Astrocyte of the cerebellum (primary cell): ENCODE measurements around the gene IL1B.

Source experiments
- DNase-seq: peaks from one replicate; pipeline ENCODE4 v3.0.0-alpha.2; 2011; ENCODE audit warnings: low read depth
- H3K4me3 ChIP-seq: 2 replicates; pipeline ENCODE4 v1.5.1; 2011; ENCODE audit warnings: mild to moderate bottlenecking, low read depth, low read length, moderate library complexity
- CTCF ChIP-seq: IDR thresholded peaks from 2 replicates; pipeline ENCODE4 v1.5.1; 2012; ENCODE audit warnings: low read length, low read depth, moderate library complexity, mild to moderate bottlenecking; ENCODE audit errors: missing control alignments
- in situ Hi-C: cut with HindIII; loops from 2 replicates; pipeline ENCODE4 v1.10.0; 2017; ENCODE audit warnings: low sequenced_read_pairs

Gene IL1B

GRCh38 chr2:112850588-112850987 lies 14.0 kb upstream of the IL1B start:
- H3K4me3 ChIP-seq = no peak overlapping the region
- in situ Hi-C loops = no loop called here
- no peak for TF ChIP-seq CTCF
- DNase-seq = no peak

GRCh38 chr2:112849956-112850355 lies 13.4 kb upstream of the IL1B start:
- in situ Hi-C loops = no loop called here
- TF ChIP-seq CTCF = no peak
- H3K4me3 ChIP-seq = no peak overlapping the region
- no peak for DNase-seq

- TF ChIP-seq CTCF = no peak
- DNase-seq = no peak
- in situ Hi-C loops = no loop called here
- H3K4me3 ChIP-seq = no peak overlapping the region
Measured at GRCh38 chr2:112848833-112849232, 12.3 kb upstream of the IL1B start.

GRCh38 chr2:112846031-112846430 lies 9.5 kb upstream of the IL1B start:
- in situ Hi-C loops = no loop called here
- no peak for TF ChIP-seq CTCF
- no peak overlapping the region for H3K4me3 ChIP-seq
- no peak for DNase-seq

GRCh38 chr2:112843836-112844235 lies 7.3 kb upstream of the IL1B start:
- DNase-seq = no peak
- no peak for TF ChIP-seq CTCF
- H3K4me3 ChIP-seq = no peak overlapping the region
- in situ Hi-C loops = no loop called here

GRCh38 chr2:112843288-112843687 lies 6.7 kb upstream of the IL1B start:
- in situ Hi-C loops = no loop called here
- no peak for DNase-seq
- TF ChIP-seq CTCF = no peak
- no peak overlapping the region for H3K4me3 ChIP-seq

- no peak overlapping the region for H3K4me3 ChIP-seq
- in situ Hi-C loops = no loop called here
- no peak for TF ChIP-seq CTCF
- no peak for DNase-seq
Measured at GRCh38 chr2:112841295-112842044, 4.9 kb upstream of the IL1B start.
